Renal cortical epithelial cell (primary cell): Measurements from ENCODE around the gene HIPK4. TPM values are rescaled to one million over a fixed set of nuclear protein-coding genes. Genes with fewer than 3 reads are reported as not detected.

ENCODE experiments used
- DNase-seq: peaks from one replicate; pipeline ENCODE4 v3.0.0-alpha.2; 2011; ENCODE audit warnings: low read depth
- total RNA-seq: library from RNA; depleted of rRNA; stranded (reverse); fragments of >200 nt; gene quantifications from 2 replicates; pipeline ENCODE4 v1.2.3, GENCODE V29; 2014

HIPK4 gene
- total RNA-seq, 1 donor from 2014 or later: not detected

GRCh38 chr19:40365613-40366401 lies 24.2 kb downstream of the HIPK4 start:
- peak; percentile 28 for DNase-seq

GRCh38 chr19:40365010-40365409 lies 25.0 kb downstream of the HIPK4 start:
- no peak for DNase-seq

GRCh38 chr19:40363069-40363468 lies 26.9 kb downstream of the HIPK4 start:
- no peak for DNase-seq

DNA sequence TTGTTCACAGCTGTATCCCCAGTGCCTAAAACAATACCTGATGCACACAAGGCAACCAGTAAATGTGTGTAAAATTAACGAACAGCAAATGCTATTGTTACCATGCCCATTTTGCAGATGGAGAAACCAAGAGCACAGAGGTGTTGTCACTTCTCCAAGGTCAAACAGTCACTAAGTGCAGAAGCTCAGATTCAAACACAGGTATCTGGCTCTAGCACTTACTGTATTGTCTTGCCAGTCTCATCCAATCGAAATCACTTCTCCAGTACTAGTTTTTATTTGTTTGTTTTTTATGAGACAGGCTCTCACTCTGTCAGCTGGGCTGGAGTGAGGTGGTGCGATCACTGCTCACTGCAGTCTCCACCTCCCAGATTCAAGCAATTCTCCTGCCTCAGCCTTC lies 27.8 kb downstream of the HIPK4 start:
- no peak for DNase-seq

DNA sequence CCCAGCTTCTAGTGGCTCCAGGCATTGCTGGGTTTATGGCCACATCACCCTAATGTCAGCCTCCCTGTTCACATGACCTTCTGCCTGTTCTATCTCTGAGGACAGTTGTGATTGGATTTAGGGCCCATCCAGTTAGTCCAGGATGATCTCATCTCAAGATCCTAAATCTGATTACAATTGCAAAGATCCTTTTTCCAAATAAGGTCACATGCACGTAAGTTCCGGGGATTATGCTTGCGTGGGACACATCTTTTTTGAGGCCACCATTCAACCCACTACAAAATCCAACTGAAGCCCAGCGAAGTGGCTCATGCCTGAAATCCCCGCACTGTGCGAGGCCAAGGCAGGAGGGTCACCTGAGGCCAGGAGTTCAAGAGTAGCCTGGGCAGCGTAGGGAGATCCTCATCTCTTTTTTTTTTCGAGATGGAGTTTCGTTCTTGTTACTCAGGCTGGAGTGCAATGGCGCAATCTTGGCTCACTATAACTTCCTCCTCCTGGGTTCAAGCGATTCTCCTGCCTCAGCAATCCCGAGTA lies 29.2 kb downstream of the HIPK4 start:
- no peak for DNase-seq

- no peak for DNase-seq
These were observed 29.8 kb downstream of the HIPK4 start for GRCh38 chr19:40360020-40360707.

GRCh38 chr19:40358773-40359172 lies 31.2 kb downstream of the HIPK4 start:
- DNase-seq: no peak

DNA sequence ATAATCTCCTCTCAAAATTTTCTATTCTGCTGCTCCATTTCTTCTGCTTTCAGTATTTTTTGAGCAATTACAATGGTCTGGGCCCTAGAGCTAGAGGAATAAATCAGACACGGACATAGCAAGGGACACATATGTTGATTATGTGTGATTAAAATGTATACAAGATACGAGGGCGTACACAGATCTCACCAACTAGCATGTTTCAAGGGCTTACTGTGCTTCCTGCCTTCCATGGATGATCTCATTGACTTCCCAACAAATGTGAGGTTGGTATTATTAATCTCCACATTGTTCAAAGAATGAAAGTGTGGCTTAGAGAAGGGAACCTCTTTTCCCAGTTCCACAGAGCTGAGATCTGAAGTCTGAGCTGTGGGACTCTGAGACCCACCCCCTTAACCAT lies 32.3 kb downstream of the HIPK4 start:
- DNase-seq: no peak

DNA sequence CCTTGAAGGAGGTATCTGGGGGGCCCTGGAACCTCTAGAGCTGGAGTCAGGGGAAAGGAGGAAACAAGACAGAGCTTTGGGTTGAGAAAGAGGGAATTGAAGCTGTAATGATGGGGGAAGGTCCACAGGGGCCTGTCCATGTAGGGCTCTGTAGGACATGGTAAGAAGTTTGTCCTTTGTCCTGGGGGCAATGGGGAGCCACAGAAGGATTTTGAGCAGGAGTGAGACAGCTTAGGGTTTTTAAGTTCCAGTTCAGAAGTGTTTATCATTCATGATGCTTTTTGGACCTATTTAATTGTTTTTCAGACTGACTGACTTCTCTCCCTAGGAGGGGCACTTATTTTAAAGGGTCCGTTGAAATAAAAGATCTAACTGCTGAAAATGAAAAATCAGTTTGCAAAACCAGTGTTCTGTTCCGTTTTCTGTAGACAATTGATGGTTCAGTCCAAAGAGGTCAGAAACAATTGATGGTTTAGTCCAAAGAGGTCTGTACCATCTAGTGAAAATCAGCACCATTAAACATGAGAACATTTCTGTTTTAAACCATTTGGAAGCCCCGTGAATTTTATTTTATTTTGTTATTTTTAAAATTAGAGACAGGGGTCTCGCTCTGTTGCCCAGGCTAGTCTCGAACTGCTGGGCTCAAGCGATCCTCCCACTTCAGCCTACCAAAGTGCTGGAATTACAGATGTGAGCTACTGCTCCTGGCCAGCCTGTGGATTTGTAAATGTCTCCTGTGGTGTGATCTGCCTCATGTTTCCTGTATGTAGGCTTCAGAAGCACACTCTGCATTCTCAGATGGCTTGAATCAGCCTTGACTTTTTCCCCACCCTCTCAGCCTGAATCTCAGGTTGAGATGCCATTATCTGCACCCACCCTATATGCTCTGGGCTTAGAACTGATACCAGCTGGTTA lies 33.0 kb downstream of the HIPK4 start:
- no peak for DNase-seq

- DNase-seq: no peak
These were observed 33.9 kb downstream of the HIPK4 start for GRCh38 chr19:40355975-40356680.

DNA sequence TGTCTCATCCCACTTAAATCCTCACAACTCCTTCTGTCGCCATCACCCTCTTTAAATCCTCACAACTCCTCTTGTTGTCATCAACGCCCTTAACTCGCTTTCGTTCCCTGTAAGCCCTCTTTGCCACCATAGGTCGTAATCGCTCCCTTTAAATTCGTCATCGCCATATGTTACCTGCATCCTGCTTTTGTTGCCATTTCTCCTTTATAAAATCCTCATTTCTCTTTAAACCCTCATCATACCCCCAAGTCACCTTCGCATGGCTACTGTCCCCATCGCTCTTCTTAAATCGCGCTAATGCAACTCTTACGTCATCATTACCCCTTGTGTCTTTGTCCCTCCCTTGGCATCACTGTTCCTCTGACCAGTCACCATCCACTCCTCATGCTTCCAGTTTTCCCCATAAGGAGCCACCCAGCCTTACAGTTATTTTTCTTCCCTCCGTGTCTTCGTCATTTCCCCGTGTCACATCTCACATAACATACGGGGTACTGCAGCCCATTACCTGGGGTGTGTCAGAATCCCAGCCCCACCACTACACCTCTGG lies 40.9 kb downstream of the HIPK4 start:
- peak; percentile 59 for DNase-seq

DNA sequence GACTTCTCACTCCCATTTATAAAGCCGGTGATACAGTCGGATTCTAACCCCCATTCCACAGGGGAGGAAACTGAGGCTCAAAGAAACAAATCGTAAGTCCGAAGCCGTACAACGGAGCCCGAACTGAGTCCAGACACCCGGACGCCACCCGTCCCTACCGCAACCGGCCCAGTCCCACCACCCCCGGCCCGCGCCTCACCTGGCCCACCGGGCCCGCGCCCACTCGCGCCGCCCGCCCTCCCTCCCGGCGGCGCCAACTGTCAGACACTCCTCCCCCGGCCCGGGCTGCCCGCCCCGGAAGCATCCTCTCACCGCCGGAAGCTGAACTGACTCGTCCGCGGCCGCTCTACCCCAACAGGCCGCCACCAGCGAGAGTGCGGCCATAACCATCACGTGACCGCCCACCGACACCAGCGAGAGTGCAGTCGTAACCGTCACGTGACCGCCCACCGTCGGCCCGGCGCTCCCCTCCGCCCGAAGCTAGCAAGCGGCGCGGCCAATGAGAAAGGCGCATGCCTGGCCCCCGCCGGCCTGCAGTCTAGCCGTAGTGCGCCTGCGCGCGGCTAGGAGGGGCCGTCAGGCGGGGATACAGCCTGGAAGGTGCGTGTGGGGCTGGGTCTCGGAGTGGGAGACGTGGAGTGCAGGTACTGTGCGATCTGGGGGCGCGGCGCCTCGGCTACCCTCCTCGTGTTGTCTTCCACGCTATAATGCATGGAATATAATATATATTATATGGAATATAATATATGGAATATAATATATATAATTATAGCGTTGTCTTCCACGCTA lies 41.7 kb downstream of the HIPK4 start, which contains the start of the genes C19orf47 and PLD3:
C19orf47 (minus strand) TSS at position 273 of the 789 bp plus-strand sequence. CDS start 6,540 bp downstream, outside the sequence.
PLD3 (plus strand) TSS at position 571 of the 789 bp plus-strand sequence. CDS start 17,789 bp downstream, outside the sequence.
- peak; percentile 94 for DNase-seq

GRCh38 chr19:40344422-40344821 lies 45.6 kb downstream of the HIPK4 start:
- no peak for DNase-seq

DNA sequence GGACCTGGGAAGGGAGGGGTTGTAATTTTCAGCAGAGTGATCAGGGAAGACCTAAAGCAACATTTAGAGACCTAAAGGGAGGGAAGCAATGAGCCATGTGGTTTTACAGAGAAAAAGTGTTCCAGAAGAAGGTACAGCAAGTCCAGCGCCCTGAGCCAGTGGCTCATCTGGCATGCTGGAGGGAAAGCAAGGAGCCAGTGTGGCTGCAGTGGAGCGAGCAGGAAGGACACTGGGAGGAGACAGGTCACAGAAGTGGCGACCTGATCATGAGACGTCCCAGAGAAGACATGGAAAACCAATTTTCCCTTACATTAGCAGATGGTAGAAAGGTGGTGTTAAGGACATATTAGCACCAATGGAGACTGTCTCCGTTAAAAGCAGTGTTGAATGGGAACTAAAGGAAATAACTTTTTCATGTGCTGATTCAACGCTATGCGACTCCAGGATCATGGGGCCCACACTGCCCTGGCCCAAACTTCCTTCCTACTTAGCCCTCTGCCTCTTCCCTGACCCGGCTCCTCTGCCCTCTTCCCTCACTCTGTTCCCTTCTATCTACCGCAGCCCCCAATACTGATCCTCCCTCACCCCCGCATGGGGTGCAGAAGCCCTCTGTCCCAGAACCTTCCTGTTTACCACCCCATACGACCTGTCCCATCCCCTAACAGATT lies 47.2 kb downstream of the HIPK4 start:
- DNase-seq: no peak

GRCh38 chr19:40341601-40342482 lies 48.1 kb downstream of the HIPK4 start:
- no peak for DNase-seq

DNA sequence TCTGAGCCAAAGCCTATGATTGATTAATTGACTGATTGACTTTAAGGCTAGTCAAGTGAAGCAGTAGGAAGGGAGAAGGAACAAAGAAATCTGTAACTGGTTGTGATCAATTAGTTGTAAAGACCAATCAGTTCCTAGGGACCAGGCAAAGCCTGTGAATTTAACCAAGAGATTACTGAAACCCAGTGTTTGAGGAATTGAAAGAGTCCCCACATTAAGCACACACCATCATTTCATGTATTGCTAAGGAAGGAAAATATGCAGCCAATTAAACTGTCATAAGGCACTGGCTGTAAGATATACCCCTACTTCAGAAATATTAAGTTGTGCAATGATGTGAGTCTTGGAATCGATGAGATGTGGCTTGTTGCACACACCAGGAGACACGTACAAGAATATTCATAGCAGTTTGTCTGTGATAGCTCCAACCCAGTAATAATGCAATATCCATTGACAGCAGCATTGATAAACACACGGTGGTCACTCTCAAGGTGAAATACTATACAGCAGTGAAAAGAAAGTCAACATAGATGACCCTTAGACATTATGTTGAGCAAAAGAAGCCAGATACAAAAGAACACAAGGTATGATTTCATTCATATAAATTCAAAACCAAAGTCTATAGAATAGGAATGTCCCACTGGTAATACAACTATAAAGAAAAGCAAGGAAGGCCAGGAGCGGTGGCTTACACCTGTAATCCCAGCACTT lies 50.8 kb downstream of the HIPK4 start:
- DNase-seq: no peak

DNA sequence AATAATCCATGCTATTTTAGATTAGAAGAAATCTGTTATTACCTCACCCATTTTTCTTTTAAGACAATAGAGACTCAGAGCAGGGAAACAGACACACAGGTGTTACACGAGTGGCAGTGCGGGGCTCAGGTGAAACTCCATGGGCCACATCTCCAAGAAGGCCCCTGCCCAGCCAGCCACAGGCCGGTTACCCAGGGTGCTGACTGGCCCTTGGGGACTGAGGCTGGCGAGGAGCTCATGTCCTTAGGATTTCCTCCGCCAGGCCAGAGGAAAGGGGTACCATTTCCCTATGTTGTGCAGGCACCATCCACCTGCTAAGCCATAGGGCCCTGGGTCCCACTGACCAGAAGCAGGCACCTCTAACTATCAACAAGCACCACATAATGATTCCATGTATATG lies 52.4 kb downstream of the HIPK4 start:
- DNase-seq: no peak

DNA sequence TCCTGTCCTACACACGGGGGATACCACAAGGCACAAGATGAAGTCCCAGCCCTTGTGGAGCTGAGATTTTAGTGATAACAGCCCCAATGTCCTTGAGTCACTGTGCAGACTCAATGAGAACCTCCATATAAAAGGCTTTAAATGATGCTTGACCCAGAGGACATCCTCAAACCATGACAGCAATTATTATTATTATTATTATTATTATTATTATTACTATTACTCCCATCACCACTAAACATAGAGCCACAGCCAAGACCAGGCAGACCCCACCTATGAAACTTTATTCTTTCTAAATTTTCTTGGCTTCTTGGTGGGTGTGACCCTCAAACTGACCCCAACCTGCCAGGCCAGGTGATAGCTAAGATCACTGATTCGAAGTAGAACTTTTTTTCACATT lies 52.9 kb downstream of the HIPK4 start:
- no peak for DNase-seq
